IPS-18a (cell line): ENCODE results near the gene KLHDC3.

ENCODE experiments used
- H3K27ac ChIP-seq: one replicate; pipeline ENCODE4 v1.5.1; 2013; ENCODE audit warnings: low read length
- H3K27me3 ChIP-seq: one replicate; pipeline ENCODE4 v1.6.1; 2013; ENCODE audit warnings: mild to moderate bottlenecking, low read length; ENCODE audit not compliant: control insufficient read depth, insufficient read depth
- H3K36me3 ChIP-seq: one replicate; pipeline ENCODE4 v1.6.1; 2013; ENCODE audit warnings: low read depth, low read length; ENCODE audit not compliant: control insufficient read depth
- H3K4me1 ChIP-seq: one replicate; pipeline ENCODE4 v1.6.1; 2013; ENCODE audit warnings: low read depth, low read length; ENCODE audit not compliant: control insufficient read depth
- H3K4me3 ChIP-seq: one replicate; pipeline ENCODE4 v1.5.1; 2013; ENCODE audit warnings: low read length
- H3K9ac ChIP-seq: one replicate; pipeline ENCODE4 v1.6.1; 2013; ENCODE audit warnings: mild to moderate bottlenecking, low read length, moderate library complexity
- H3K9me3 ChIP-seq: one replicate; pipeline ENCODE4 v1.6.1; 2013; ENCODE audit warnings: low read depth, low read length; ENCODE audit not compliant: control insufficient read depth

The KLHDC3 gene

DNA sequence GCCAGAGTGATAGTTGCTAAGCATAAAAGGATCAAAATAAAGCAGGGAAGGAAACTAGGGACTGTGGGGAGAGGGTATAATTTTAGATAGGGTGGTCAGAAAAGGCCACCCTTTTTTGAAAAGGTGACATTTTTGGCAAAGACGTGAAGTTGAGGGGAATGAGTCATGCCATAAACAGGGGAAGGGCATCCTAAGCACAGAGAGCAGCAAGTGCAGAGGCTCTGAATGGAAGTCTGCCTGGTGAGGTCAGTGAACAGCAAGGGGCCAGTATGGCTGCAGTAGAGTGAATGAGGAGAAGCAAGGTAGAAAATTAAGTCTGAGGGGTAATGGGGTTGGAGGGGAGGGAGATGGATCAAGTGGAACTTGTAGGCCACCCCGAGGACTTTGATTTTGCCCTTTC is 47.8 kb downstream of the KLHDC3 start:
- Histone ChIP-seq H3K9me3 (no peaks in the 10 kb centered on the region), H3K36me3 (no peaks in the 10 kb centered on the region), H3K27ac (no peak overlapping the region), H3K27me3 (no peaks in the 10 kb centered on the region), H3K9ac (no peak overlapping the region), H3K4me1 (peaks cover 7% of the 10 kb centered on the region), H3K4me3 (no peak overlapping the region)

DNA sequence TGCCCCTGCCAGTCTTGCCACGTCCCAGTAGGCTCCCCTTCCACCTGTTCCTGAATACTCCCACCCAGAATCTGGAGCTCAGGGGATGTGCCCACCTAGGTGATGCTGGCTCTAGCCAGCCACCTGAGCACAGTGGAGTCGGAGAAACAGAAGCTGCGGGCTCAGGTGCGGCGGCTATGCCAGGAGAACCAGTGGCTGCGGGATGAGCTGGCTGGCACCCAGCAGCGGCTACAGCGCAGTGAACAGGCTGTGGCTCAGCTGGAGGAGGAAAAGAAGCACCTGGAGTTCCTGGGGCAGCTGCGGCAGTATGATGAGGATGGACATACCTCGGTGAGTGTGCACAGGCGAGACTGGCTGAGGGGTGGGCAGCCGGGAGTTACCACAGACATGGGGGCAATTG is 48.8 kb downstream of the KLHDC3 start:
- no peak overlapping the region for H3K27ac ChIP-seq
- no peaks in the 10 kb centered on the region for H3K36me3 ChIP-seq
- no peaks in the 10 kb centered on the region for H3K9me3 ChIP-seq
- no peak overlapping the region for H3K9ac ChIP-seq
- H3K4me1 ChIP-seq: peaks cover 7% of the 10 kb centered on the region
- H3K27me3 ChIP-seq: no peaks in the 10 kb centered on the region
- no peak overlapping the region for H3K4me3 ChIP-seq

- H3K27ac ChIP-seq: no peak overlapping the region
- H3K9ac ChIP-seq: no peak overlapping the region
- H3K27me3 ChIP-seq: no peaks in the 10 kb centered on the region
- peaks cover 8% of the 10 kb centered on the region for H3K4me1 ChIP-seq
- H3K36me3 ChIP-seq: no peaks in the 10 kb centered on the region
- H3K9me3 ChIP-seq: no peaks in the 10 kb centered on the region
- H3K4me3 ChIP-seq: no peak overlapping the region
Observed at GRCh38 chr6:43070028-43070632, 56.1 kb downstream of the KLHDC3 start.
